AG08396 (cell line): ENCODE measurements around the gene NEAT1.
A peak's percentile ranks its signal among the peaks of the same experiment; 100 is the strongest.

ENCODE experiments used
- DNase-seq: peaks from one replicate; pipeline ENCODE4 v3.0.0; 2012; ENCODE audit warnings: low spot score, mixed read lengths

NEAT1 gene

GRCh38 chr11:65433657-65434056 lies 11.1 kb downstream of the NEAT1 start:
- no peak for DNase-seq

DNA sequence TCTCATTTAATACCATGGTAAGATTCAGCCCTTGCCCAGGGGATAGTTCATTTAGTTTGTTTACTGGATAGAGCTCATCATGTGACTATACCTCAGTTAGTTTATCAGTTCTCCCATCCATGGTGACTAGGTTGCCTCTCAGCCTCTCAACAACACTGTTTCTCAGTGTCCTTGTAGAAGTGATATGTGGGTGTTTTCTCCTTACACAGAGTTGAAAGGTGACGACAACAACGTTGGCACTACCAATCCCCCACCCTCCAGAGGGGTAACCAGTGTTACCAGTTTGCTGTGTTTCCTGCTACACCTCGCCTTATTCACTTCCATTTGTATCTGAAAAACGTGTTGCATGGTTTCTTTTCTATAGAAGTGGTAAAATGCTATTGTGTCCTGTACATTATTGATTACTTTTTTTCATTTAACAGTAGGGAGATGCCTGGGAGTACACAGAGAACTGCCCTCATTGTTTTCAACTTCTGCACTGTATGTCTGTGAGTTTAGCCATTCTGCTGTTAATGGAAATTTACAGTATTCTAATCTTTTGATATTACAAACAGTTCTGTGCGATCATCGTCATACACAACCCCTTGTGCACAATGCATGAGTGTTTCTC lies 11.6 kb downstream of the NEAT1 start:
- peak; percentile 2 for DNase-seq

DNA sequence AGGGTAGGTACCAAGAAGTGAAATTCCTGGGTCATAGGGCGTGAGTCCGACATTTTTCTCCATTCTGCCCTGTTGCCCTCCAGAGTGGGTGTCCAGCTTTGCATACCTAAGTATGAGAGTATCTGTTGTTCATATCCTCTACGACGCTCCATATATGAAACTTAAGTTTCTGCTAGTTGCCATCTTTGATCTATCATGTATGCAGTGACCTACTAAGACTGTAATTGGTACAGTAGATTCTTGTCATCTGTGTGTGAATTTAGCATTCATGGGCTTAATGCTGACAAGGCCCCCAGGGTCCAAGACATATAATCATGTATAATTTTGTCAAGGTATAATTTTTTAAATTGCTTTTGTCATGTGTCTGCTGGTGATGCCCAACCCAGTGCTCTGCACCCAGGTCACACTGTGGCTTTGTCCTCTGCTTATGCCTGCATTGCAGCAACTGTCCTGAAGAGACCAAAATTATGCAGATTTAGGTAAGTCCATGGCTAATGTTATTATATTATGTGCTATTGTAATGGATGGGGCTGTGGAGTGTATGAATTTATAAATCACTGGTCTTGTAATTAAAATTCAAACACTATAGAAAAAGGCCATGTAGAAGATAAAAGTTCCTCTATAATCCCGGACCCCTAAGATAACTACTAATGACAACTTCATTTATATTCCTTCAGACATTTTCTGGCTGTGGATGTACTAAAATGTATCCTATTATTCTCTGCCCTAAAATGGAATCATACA lies 12.2 kb downstream of the NEAT1 start:
- no peak for DNase-seq

DNA sequence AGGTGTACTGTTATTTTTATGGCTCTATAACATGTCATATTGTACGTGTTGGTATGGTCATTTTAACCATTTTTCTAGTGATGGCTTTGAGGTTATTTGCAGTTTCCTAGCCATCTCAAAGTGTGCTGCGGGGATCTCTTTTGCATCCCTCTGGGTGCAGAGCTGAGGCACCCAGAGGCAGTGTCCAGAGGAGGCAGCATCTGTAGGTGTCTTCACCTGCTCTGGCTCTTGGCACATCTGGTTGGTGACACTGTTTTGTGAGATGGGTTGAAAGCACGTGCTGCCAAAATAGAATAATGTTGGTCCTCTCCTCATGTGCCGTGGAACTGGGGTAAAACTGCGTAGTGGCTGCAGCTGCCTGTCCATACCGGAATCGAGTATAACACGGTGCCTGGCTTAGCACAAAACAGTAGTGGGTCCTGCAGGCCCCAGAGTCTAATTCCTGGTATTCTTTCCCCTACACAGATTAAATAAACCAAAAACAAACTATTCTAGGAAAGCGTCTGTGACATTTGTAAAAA lies 12.9 kb downstream of the NEAT1 start:
- DNase-seq = no peak

GRCh38 chr11:65435981-65436411 lies 13.4 kb downstream of the NEAT1 start:
- no peak for DNase-seq

- DNase-seq = no peak
Observed at GRCh38 chr11:65436412-65437032, 13.9 kb downstream of the NEAT1 start.

- no peak for DNase-seq
Observed at GRCh38 chr11:65437436-65438227, 15.0 kb downstream of the NEAT1 start.

DNA sequence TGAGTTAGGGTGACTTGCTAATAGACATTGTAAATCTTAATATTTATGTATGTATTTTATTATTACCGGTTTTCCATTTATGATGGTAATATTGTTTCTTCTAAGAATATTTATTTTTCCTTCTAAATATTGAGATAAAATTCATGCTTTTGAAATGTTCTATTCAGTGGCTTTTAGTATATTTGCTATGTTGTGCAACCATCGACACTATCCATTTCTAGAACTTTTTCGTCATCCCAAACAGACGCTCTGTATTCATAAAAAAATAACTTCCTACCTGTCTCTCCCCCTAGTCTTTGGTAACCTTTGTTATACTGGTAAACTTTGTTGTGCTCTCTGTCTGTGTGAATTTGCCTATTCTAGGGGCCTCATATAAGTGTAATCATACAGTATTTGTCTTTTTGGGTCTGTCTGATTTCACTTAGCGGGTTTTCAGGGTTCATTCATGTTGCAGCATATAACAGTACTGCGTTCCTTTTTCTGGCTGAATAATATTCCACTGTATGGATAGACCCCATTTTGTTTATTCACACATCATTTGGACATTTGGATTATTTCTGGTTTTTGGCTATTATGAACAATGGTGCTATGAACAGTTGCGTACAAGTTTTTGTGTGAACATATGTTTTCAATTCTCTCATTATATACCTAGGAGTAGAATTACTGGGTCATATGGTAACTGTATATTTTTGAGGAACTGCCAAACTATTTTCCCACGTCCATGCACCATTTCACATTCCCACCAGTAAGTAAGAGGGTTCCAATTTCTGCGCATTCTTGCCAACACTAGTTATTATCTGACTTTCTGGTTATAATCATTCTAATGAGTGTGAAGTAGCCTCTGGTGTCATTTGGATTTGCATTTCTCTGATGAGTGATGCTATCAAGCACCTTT lies 15.9 kb downstream of the NEAT1 start:
- DNase-seq = no peak

GRCh38 chr11:65439331-65440181 lies 17.0 kb downstream of the NEAT1 start:
- no peak for DNase-seq

DNA sequence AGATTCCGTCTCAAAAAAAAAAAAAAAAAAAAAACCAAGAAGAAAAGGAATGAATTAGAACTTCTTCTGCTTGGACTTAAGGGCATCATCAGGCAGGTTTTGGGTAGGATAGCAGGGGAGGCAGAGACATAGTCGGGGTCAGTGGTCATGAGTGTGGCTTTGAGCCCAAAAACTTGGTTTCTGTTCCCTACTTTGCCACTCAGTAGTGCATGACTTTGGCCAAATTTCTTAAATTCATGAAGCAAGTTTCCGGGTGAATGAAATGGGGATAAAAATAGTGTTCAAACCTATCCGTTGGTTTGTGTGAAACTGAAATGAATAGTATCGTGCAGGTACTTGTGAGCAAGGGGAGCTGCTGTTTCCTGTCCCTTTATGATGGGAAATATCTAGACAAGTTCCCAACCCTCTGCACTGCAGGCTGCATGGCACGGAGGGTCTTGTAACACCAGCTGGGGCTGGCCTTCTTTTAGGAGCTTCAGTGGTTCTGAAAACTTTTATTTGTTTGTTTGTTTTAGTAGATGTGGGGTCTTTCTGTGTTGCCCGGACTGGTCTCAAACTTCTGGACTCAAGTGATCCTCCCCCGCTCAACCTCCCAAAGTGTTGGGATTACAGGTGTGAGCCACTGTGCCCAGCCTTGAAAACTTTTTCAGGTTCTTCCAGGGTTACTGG lies 18.4 kb downstream of the NEAT1 start:
- DNase-seq = no peak

DNA sequence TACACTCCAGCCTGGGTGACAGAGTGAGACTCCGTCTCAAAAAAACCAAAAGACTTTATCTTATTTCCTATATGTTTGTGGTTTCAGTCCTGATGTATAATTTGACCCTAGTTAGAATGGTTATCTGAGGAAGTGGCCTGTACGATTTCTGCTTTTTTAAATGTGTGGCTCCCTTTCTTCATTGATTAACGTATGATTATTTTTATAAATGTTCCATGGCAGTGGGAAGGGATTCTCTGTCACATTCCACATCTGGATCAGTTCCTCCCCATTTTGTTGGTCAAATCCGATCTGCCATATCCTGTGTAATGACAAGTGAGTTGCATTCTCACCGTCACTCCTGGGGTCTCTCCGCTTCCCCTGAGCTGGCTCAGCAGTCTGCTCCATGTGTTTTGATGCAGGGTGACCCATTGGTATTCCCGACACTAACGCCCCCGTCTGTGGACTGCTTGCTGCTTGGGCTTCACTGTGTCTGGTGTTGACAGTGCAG lies 20.3 kb downstream of the NEAT1 start:
- DNase-seq = no peak

GRCh38 chr11:65444314-65445051 lies 21.9 kb downstream of the NEAT1 start:
- DNase-seq = no peak

GRCh38 chr11:65445101-65445603 lies 22.6 kb downstream of the NEAT1 start:
- no peak for DNase-seq

GRCh38 chr11:65445604-65446445 lies 23.2 kb downstream of the NEAT1 start:
- no peak for DNase-seq

- DNase-seq = no peak
Observed at GRCh38 chr11:65446446-65447277, 24.1 kb downstream of the NEAT1 start.

DNA sequence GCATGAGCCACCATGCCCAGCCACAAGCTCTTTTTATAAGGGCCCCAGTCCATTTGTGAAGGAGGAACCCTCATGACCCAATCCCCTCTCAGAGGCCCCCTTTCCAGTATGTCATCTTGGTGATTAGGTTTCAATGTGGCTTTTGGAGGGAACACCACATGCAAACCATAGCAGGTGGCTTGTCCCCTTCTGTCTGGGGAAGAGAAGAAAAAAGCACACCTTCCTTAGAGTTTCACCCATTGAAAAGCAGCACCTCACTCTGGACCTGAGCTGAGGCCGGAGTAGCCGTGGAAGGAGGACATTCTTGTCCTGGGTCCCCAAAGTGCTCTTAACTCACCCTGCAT lies 25.4 kb downstream of the NEAT1 start:
- no peak for DNase-seq
